ENCODE data around the gene KMT2B. TPM values are rescaled to one million over a fixed set of nuclear protein-coding genes. Genes with fewer than 3 reads are reported as not detected.

The KMT2B gene
- total and polyA plus RNA-seq, 2 of the 8 experiments (the other 6 are each of a cell fraction or from before 2014, with no cell fraction given), result 26.7 to 38.6 TPM

- DNase-seq (ENCODE audit: low read depth in 1 of 2, low spot score in 2 of 2) (no peak), FAIRE-seq (no peak)
- Histone ChIP-seq H2BK20ac (ENCODE audit: low read length) (no peak overlapping the region), H2BK12ac (ENCODE audit: low read depth, low read length) (0 out of 2 replicates have a peak overlapping the region, but pooled peaks have one; percentile 39), H2AFZ (ENCODE audit: low read length) (no peak overlapping the region), H2BK15ac (ENCODE audit: low read length) (0 out of 2 replicates have a peak overlapping the region, but pooled peaks have one; percentile 61), H3K14ac (ENCODE audit: insufficient read length) (no peak overlapping the region), H3K79me1 (ENCODE audit: low read depth, low read length) (peaks cover 8% of the 10 kb centered on the region; the same call in 1 of the 2 replicates), H3K56ac (replicated peaks; ENCODE audit: insufficient read length, low read depth, low read length) (no peak overlapping the region), H3K27me3 (replicated peaks in 1 of 4; ENCODE audit: control insufficient read depth in 3 of 4, extremely low read depth in 1 of 4, insufficient read depth in 3 of 4, low read length in 3 of 4) (no peaks in the 10 kb centered on the region), H4K8ac (ENCODE audit: extremely low read depth, insufficient read depth, low read length) (no peak overlapping the region; the same call in 1 of the 2 replicates), H3K4me1 (replicated peaks in 1 of 4; ENCODE audit: control insufficient read depth in 3 of 4, insufficient read depth in 4 of 4, low read length in 3 of 4) (peaks cover 0 to 33% (median 17%) of the 10 kb centered on the region in 4 experiments; a peak in 6 of 7 replicates), H3K4me2 (ENCODE audit: insufficient read depth in 1 of 2, low read depth in 2 of 2, low read length in 2 of 2) (peak overlapping the region; percentile 84 to 92), H2BK120ac (replicated peaks; ENCODE audit: low read depth, low read length) (no peak overlapping the region), H3K4me3 (ENCODE audit: extremely low read depth in 1 of 4, insufficient read depth in 2 of 4, low read depth in 3 of 4, low read length in 4 of 4) (peak overlapping the region; percentile 34 to 88 (median 82); a peak in 6 of 8 replicates), H4K5ac (ENCODE audit: insufficient read length, low read depth, low read length) (no peak overlapping the region), H3K9ac (replicated peaks in 1 of 4; ENCODE audit: extremely low read depth in 1 of 4, low read depth in 3 of 4, low read length in 3 of 4) (peak overlapping the region in 1 of 4 experiments; percentile 80; a peak in 2 of 7 replicates), H3K9me3 (ENCODE audit: insufficient read depth in 2 of 2, low read depth in 1 of 2, low read length in 1 of 2) (no peaks in the 10 kb centered on the region), H3K23me2 (ENCODE audit: low read depth, low read length) (peaks cover 13% of the 10 kb centered on the region), H3K23ac (ENCODE audit: insufficient read length) (no peak overlapping the region), H4K20me1 (replicated peaks in 1 of 2; ENCODE audit: control insufficient read depth in 1 of 2, insufficient read depth in 2 of 2, low read length in 2 of 2) (peaks cover 12% of the 10 kb centered on the region in 2 experiments), H3K36me3 (ENCODE audit: control insufficient read depth in 2 of 4, insufficient read depth in 4 of 4, low read length in 3 of 4) (peaks cover 0 to 7% (median 0%) of the 10 kb centered on the region in 4 experiments; a peak in 4 of 8 replicates), H2AK5ac (ENCODE audit: low read depth, low read length) (peak overlapping the region; percentile 31; the same call in 1 of the 2 replicates), H4K91ac (replicated peaks; ENCODE audit: insufficient read length, low read length) (no peak overlapping the region), H2BK5ac (ENCODE audit: low read depth, low read length) (peak overlapping the region; percentile 99), H3K4ac (replicated peaks; ENCODE audit: insufficient read length, low read depth, low read length) (peak overlapping the region; percentile 71), H3K18ac (ENCODE audit: extremely low read depth, low read length) (peak overlapping the region; percentile 99), H3K79me2 (ENCODE audit: control insufficient read depth in 1 of 2, insufficient read depth in 2 of 2, low read length in 2 of 2) (peaks cover 0 to 20% of the 10 kb centered on the region in 2 experiments; a peak in 3 of 4 replicates), H3K27ac (ENCODE audit: low read depth, low read length) (no peak overlapping the region)
- ChIA-PET POLR2A (ENCODE audit: partially characterized antibody) (interaction anchor here (1.0 to 4.9 kb wide), 10 partner anchors 9 to 205 kb away, joined by 3 to 28 read pairs (median 4); partner anchors contain the start of genes HSPB6 and ZBTB32), CTCF (ENCODE audit: partially characterized antibody) (interaction anchor here (0.6 to 6.6 kb wide), 10 partner anchors 9 to 277 kb away, joined by 3 to 105 read pairs (median 5); partner anchors contain the start of gene ZBTB32)
- WGBS, 2 experiments (ENCODE audit: extremely low coverage in 1 of 2, insufficient coverage in 1 of 2, insufficient read length in 1 of 2, insufficient replicate concordance in 2 of 2, low coverage in 1 of 2, low lambda C conversion rate in 2 of 2, missing lambda C conversion rate in 1 of 2), result 74% methylated on average over 7 of the region's 7 CpGs; no CpG with 5 or more reads in 1 of the 2 experiments
- TF ChIP-seq CREB1 (IDR thresholded peaks at IDR 0.05) (no peak), EP300 (IDR thresholded peaks at IDR 0.05; ENCODE audit: borderline replicate concordance in 1 of 2, low read depth in 2 of 2, low read length in 2 of 2) (no peak), E2F6 (IDR thresholded peaks at IDR 0.05) (no peak), YY1 (IDR thresholded peaks at IDR 0.05; ENCODE audit: low read depth, low read length) (no peak), CTBP2 (IDR thresholded peaks at IDR 0.05; ENCODE audit: borderline replicate concordance, insufficient read depth, insufficient read length, low read length) (no peak), TCF12 (IDR thresholded peaks at IDR 0.05; ENCODE audit: low read depth, low read length) (no peak), SUZ12 (IDR thresholded peaks at IDR 0.05; ENCODE audit: low read length) (no peak), TBP (IDR thresholded peaks at IDR 0.05; ENCODE audit: low read depth, low read length) (no peak), HDAC6 (IDR thresholded peaks at IDR 0.05; ENCODE audit: low read depth, low read length) (no peak)
These were observed 2.4 kb upstream of the KMT2B start for GRCh38 chr19:35715355-35715809.

Measured in H1 (cell line).